Activated CD4-positive, alpha-beta T cell treated with anti-CD3 and anti-CD28 coated beads, Interleukin-2, amount 50 U/mL, for 24 hours (primary cell): ENCODE results near the gene ROR1.
"Not testable (repeated sequence)": the region's sequence is repeated elsewhere in the genome, so short reads cannot be mapped to it uniquely, and the experiment has no call there.

Source experiments
- DNase-seq, 2 donors: peaks; one replicate each; pipeline ENCODE4 v3.0.0-alpha.2; 2020; ENCODE audit warnings: low read depth in 1 of 2, low spot score in 1 of 2

The ROR1 gene

GRCh38 chr1:63821091-63822005 lies 47.5 kb downstream of the ROR1 start:
- DNase-seq = no peak

GRCh38 chr1:63822540-63822939 lies 48.7 kb downstream of the ROR1 start:
- DNase-seq = no peak

DNA sequence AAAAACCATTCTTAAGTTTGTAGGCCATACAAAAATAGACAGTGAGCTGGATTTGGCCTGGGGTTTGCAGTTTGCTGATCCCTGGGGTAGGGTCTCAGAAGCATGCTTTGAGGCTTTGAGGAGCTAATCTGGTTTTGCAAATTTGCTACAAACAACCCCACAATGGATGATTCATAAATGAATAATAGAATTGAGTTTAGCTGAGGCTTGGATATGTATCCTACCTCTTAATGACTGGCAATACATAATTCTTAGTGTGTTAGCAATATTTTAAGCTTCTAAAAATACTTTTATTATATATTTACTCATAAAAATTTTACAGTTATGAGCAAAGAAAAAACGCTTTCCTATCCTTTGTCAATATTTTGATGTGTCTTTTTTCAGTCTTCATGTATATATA lies 50.6 kb downstream of the ROR1 start:
- no peak for DNase-seq

DNA sequence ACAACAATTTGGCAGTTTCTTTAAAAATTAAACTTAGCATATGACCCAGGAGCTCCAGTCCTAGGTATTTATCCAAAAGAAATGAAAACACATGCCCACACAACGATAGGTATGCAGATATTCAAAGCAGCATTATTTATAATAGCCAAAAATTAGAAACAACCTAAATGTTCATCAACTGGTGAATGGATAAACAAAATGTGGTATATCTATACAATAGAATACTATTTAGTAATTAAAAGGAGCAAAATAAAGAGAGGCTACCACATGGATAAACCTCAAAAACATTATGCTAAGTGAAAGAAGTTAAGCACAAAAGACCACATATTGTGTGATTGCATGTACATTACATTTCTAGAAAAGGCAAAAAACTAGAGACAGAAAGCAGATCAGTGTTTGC lies 51.3 kb downstream of the ROR1 start:
- no peak for DNase-seq

DNA sequence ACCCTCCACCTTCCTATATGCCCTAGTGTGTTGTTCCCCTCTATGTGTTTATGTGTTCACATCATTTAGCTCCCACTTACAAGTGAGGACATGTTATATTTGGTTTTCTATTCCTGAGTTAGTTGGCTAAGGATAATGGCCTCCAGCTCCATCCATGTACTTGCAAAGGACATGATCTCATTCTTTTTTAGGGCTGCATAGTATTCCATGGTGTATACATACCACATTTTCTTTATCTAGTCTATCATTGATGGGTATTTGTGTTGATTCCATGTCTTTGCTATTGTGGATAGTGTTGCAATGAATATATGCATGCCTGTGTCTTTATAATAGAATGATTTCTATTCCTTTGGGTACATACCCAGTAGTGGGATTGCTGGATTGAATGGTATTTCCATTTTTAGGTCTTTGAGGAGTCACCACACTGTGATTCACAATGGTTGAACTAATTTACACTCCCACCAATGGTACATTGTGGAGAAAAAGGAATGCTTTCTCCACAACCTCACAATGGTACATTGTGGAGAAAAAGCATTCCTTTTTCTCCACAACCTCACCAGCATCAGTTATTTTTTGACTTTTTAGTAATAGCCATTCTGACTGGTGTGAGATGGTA lies 52.5 kb downstream of the ROR1 start:
- DNase-seq = not testable (repeated sequence)

DNA sequence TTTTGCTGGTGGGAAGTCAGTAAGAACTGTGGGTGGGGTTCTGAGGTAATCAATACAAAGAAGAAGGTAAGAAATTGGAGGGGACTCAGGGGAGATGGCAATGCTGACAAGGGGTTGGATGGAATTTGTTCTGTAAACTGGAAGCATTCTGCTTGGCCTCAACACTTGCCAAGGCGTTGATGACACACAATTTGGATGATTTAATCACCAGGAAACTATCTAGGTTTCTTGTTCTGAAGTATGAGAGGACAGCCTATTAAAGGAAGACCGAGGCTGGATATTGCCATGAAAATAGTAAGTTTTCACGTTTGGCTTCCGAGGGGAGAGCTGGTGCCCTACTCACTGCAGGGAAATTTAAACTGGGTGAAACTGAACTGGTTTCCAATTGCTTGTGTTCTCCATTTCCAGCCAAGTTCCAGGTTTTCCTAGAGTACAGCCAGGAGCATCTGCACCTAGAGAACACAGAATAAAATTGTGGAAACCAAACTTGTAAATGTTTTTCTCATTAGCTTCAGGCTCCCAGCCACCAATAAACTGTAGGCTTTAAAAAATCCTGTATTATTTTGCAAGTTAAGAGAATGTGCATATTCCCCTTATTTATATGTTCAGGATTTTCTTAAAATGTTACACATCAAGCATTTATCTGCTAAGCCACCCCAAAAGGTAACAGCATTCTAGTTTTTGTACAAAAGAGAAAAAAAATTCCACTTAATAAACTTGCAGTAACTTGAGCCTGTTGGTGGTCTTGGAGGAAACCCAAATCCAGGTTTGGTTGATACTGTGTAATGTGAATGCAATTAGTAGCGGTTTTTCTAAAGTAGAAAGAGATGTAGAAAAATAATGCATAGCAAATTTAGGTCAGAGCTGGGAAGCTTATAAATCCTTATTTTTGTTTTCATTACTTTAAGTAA lies 53.8 kb downstream of the ROR1 start:
- no peak for DNase-seq

DNA sequence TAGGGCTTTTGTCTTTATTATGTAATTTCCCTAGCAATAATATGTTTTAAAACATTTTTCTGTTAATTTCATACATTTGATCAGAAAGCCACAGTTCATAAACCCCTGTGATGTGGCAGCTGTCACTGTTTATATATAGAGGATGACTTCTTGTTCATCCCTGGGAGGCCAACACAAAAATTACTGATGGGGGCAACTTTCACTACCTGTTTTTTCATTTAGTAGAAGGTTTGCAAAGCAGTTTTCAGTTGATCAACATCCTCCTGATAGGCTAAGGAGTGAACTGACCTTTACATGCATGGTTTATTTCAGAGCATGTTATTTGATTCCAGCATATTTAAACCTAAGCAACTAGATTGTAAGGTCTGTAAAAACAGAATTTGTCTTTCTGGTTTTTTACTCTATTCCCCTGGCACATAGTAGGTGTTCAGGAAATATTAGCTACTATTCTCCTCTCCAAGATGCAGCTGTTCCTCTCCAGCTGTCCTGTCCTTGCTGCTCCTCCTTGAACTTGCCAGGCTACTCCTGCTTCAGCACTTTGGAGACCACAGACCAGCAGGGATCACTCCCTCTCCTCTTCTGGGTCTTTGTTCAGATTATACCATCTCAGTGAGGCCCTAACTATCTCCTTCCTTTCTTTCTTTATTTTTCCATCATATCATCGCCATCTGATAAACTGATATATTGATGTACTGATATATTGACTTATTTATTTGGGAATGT lies 54.7 kb downstream of the ROR1 start:
- DNase-seq = no peak

DNA sequence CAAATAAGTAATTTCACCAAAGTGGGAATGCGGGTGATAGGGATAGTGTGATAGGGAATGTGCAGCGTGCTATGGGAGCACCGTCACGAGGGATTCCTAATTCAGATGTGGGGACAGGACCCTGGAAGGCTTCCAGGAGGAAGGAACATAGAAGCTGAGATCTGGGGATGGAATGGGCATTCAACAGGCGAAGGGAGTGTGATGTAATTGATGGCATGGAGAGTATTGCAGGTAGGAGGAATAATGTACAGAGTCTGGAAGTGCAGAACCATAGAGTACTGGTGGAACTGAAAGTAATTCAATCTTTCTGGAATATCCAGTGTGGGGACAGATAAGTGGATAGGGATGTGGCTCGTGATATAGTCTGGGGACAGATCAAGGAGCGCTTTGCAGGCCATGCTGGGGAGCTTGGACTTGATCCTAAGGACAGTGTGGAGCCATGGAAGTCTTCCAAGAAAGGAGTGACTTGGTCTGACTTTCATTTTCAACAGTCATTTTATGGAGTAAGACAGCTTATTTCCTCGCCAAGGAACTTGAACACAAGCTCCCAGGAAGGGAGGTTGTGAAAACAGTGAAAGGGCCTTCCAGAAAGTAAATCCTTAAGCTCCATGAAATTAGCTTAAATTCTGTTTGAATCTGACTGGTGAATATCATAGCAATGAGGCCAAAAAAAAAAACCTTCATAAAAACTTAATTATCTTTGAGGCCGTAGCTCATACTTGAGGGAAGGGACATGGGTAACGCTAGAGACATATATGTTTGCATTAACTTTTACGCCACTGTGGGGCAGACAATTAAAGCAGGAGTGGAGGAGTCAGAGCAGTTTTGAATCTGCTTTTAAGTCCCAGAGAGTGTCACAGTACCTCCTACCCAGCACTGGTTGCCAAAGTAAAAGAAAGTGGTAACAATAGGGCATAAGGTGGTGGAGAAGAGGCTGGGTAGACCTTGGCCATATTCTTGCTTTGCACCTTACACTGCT lies 55.8 kb downstream of the ROR1 start:
- DNase-seq = no peak

DNA sequence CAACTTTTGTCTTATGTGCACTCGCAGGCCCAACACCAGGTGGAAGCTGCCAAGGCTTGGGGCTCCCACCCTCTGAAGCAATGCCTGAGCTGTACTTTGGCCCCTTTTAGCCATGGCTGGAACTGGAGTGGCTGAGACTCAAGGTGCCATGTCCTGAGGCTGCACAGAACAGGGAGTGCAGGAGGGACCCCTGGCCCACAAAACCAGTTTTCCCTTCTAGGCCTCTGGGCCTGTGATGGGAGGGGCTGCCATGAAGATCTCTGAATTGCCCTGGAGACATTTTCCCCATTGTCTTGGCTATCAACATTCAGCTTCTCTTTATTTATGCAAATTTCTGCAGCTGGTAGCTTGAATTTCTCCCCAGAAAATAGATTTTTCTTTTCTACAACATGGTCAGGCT lies 57.6 kb downstream of the ROR1 start:
- DNase-seq = no peak

GRCh38 chr1:63833363-63834119 lies 59.7 kb downstream of the ROR1 start:
- no peak for DNase-seq

GRCh38 chr1:63835128-63835527 lies 61.3 kb downstream of the ROR1 start:
- DNase-seq = no peak

GRCh38 chr1:63836374-63836773 lies 62.6 kb downstream of the ROR1 start:
- no peak for DNase-seq

- no peak for DNase-seq
Measured at GRCh38 chr1:63836830-63837229, 63.0 kb downstream of the ROR1 start.

GRCh38 chr1:63843010-63843409 lies 69.2 kb downstream of the ROR1 start:
- no peak for DNase-seq

DNA sequence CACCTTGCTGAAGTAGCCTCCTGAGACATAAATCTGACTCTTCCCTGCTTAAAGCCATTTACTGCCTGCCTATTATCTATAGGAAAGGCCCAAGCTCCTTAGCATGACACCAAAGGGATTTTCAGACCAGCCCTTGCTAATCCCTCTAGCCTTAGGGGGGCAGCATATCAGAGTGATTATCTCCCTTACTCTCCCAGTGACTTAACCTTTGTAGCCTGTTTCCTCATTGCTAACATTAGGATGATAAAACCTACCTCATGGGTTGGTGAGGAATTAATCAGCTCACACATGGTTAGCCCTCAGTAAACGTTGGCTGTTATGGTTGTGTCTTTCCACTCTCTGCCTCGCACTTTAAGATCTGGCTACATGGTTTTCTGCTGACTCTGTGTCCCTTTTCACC lies 70.1 kb downstream of the ROR1 start:
- no peak for DNase-seq

GRCh38 chr1:63845346-63845745 lies 71.5 kb downstream of the ROR1 start:
- no peak for DNase-seq

DNA sequence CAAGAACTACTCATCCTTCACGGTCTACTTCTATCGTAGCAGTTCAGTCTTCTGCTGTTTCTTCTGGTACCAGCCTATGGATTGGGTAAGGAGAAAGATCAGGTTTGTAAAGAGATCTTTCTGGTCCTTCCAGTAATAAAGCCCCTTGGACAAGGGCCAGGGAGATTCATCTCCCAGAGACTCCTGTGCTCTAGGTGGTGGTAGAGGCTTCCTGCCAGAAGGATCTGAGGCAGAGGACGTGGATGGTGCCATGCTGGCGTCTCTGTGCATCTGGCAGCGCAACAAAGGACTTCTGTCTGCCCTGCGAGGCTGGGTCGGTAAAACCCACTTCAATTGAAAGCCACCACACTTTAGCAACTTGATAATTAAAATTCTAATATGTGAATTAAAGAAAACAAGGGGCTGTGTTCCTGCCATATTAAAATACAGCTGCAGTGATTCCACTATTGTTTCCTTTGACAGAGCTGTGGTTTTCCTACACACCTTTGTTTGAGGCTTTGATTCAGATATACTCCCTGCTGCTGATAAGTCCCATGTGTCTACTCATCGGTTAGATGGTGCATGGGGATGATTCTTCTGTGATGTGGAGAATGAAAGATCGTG lies 73.6 kb downstream of the ROR1 start:
- no peak for DNase-seq

DNA sequence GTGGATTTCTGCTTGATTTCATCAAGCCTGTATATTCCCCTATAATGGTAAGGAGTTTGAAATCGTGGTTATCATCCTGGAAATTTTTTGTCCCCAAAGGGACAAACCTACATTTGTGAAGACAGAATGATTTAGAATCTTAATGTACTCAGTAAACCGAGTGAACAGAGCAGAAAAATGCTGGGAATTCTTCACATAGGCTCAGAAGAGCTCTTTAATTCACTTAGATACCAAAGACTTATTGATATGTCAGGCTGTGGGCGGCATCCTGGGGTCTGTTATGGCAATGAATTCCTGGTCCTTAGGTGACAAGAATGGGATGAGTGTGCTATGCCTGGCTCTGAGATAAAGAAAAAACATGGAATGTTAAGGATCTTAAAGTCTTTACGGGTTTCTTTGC lies 74.9 kb downstream of the ROR1 start:
- DNase-seq = no peak

GRCh38 chr1:63849149-63849548 lies 75.3 kb downstream of the ROR1 start:
- no peak for DNase-seq
